Fibroblast of lung (primary cell): ENCODE results near the gene KIRREL3.

Experiments
- CTCF ChIP-seq, 2 donors: IDR thresholded peaks in 1 of 2; conservative IDR thresholded peaks in 1 of 2; 1 replicate in 1 of 2; 2 replicates in 1 of 2; pipeline ENCODE4 v1.5.1; 2011 to 2012; ENCODE audit warnings: low read length in 2 of 2, control low read depth in 1 of 2, inconsistent platforms in 1 of 2, low read depth in 1 of 2, mild to moderate bottlenecking in 1 of 2
- EZH2 ChIP-seq: IDR thresholded peaks from 2 replicates; pipeline ENCODE4 v1.5.1; 2012; ENCODE audit warnings: low read length, control low read depth, mild to moderate bottlenecking; ENCODE audit errors: missing control alignments

DNA sequence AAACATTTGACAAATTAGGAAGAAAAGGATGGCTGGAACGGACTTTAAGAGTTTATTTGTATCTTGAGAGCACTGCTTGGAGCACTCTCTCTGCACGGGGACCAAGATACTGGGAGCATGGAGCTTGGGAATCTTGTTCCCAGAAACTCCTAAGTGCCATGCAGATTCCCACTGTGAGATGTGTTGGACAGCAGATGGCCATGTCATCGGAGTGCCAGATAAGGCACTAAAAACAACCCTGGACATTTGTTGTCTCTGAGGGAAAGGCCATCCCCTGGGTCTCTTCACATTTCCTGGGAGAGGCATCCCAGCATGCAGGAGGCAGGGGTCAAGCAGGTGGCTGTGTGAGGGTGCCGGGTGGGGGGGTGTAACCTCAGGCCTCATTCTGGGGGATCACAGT lies 2.9 kb downstream of the KIRREL3 start:
- TF ChIP-seq CTCF (conservative IDR thresholded peaks at IDR 0.05 in 1 of 2, IDR thresholded peaks at IDR 0.05 in 1 of 2; ENCODE audit: low read depth in 1 of 2, low read length in 2 of 2): no peak
- no peak for TF ChIP-seq EZH2
